Measurements from ENCODE around the gene PRPF4.

The PRPF4 gene

DNA sequence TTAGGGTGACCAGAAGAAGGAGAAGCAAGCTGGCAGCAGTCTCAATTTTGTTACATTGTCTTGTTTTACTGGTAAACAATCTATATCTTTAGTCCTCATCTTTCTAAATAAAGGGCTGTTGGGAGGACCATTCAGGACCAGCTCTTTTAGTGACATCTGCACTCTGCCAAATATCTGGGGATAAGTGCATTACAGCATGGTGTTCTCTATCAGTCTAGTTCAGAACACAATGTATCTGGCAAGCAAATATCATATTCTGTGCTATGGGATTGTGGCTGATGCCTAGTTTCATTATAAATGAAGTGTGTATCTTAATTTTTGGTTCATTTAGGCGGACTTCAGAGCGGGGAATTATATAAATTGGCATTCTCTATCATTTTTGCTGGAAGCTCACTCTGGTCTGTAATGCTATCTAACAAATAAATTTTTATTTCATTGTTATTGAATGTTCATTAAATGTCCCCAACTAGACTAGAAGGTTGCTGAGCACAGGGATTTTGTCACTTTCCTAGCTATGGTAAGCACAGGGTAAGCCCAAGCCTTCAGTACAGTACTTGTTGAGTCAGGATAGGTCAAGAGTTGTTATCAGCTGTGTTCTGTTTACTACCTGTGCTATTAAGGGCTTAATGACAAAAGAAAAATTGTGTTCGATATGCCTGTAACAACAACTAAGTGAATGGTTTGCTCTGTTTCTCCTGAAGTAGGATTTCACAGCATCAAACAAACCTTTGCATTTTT, 52.8 kb downstream of the PRPF4 start:
- TF ChIP-seq, protein P1, sequence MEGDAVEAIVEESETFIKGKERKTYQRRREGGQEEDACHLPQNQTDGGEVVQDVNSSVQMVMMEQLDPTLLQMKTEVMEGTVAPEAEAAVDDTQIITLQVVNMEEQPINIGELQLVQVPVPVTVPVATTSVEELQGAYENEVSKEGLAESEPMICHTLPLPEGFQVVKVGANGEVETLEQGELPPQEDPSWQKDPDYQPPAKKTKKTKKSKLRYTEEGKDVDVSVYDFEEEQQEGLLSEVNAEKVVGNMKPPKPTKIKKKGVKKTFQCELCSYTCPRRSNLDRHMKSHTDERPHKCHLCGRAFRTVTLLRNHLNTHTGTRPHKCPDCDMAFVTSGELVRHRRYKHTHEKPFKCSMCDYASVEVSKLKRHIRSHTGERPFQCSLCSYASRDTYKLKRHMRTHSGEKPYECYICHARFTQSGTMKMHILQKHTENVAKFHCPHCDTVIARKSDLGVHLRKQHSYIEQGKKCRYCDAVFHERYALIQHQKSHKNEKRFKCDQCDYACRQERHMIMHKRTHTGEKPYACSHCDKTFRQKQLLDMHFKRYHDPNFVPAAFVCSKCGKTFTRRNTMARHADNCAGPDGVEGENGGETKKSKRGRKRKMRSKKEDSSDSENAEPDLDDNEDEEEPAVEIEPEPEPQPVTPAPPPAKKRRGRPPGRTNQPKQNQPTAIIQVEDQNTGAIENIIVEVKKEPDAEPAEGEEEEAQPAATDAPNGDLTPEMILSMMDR (conservative IDR thresholded peaks at IDR 0.05): no peak
- no peak overlapping the region for H3K27ac ChIP-seq

DNA sequence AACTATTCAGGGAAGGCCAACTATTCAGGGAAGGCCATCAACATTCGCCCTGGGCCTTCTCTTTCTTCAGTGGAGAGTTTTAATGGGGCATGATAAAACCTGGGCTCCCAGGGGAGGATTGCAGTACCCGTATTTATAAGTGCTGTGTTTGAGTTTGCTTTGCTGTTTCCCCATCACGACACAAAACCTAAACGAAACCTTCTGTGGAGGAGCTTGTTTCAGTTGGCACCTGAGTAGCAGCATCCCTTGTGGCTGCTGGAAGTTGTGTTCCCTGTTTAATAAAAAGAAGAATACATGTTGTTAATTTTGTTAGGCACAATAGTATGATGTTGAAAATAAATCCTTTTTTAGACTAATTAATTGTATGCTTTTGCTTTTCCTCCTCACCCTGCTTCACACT, 56.3 kb downstream of the PRPF4 start:
- TF ChIP-seq, protein P1 (conservative IDR thresholded peaks at IDR 0.05): no peak
- no peak overlapping the region for H3K27ac ChIP-seq

DNA sequence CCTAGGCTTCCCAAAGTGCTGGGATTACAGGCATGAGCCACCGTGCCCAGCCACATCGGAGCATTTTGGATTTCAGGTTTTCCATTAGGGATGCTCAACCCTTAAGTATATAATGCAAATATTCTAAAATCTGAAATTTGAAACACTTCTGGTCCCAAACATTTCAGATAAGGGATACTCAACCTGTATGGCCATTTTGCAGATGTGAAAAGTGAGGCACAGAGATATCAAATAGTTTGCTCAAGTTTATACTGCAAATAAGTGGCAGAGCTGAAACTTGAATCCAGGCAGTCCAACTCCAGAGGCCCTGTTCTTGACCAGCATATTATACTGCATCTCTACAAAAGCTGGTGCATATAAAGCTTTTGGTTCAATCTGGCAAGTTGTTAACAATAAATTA, 62.3 kb downstream of the PRPF4 start:
- TF ChIP-seq, protein P1 (conservative IDR thresholded peaks at IDR 0.05): no peak

DNA sequence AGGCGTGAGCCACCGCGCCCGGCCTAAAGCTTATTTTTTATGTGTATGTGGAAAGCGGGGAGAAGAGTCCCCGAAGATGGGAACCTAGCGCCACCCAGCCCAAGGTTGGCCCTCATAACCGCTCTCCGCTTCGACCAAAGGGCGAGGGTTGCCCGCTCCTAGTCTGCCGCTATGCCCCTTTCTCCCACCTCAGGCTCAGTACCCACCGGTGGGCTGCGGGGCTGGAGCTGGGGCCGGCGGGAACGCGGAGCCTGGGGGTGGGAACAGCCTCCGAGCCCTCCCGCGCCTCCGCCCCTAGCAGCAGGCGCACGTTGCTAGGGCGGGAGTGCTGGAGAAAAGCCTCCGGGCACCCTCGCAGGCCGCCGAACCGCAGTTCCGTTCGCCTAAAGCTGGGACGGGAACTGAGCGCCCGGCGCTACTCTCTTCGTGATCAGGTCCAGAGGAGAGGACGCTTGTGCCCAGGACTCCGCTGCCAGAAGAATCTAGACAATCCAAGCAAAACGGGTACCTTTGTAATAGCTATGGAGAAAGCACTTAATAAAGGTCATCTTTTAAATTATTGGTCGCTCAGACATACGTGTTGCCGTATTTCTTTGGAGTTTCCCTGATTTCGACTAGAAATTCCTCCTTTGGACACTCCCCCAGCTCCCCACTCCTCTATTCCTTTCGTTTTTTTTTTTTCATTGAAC, 64.7 kb downstream of the PRPF4 start, which contains the start of gene WDR31:
Gene WDR31 (minus strand): TSS at position 265 of the 689 bp plus-strand sequence. CDS start 8,253 bp downstream, outside the sequence.
- peak within 1 kb of the TSS; percentile 75 for H3K27ac ChIP-seq
- TF ChIP-seq, protein P1 (conservative IDR thresholded peaks at IDR 0.05): no peak; the same call in 1 of the 2 replicates

More for the DNA sequence above, 62.3 kb downstream of the PRPF4 start:
- no peak overlapping the region for H3K27ac ChIP-seq

DNA sequence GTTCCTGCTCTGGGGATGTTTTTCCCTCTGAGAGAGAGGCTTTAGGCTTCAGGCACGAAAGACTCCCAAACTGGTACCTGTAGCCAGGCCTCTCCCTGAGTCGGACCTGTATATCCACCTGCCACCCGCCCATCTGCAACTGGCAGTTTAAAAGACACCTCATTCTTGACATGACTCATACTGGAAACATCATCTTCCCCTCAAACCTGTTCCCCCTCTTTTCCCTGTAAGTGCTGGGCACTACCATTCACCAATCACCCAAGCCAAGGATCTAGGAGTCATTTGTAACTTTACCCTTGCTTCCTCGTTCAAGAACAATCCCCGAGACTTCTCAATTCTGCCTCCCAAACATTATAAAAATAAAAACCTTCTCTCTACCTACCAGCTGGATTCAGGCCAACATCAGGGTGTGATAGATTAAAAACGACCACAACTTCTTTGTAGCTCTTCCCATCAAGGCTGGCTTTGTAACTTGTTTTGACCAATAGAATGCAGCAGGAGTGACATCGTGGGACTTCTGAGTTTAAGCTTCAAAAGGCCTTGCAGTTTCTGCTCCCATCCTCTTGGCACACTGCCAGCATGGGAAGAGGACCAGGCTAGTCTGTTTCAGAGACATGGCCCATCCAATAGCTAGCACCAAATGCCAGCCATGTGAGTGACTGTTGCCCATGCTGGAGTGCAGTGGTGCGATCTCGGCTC, 66.4 kb downstream of the PRPF4 start:
- no peak overlapping the region for H3K27ac ChIP-seq
- TF ChIP-seq, protein P1 (conservative IDR thresholded peaks at IDR 0.05): no peak
